Measurements from ENCODE around the gene FBXW7.

DNA sequence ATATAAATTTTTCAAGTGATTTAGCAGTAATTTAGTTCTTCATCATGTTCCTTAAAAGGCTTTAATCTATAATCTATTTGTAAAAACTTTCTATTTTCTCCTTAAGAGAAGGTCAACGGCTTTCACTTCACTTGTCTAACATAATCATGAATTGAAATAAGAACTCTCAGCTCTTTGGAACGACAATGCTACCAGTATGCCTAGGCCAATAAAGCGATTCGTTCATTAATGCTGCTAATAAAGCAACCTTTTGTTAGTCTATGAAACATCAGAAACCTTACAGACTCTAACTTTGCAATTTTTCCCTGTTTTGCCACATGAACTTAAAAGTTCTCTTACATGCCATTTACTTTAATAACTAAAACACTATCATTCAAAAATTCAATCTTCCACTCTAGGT is 47.6 kb downstream of the FBXW7 start:
- TF ChIP-seq, protein P1, sequence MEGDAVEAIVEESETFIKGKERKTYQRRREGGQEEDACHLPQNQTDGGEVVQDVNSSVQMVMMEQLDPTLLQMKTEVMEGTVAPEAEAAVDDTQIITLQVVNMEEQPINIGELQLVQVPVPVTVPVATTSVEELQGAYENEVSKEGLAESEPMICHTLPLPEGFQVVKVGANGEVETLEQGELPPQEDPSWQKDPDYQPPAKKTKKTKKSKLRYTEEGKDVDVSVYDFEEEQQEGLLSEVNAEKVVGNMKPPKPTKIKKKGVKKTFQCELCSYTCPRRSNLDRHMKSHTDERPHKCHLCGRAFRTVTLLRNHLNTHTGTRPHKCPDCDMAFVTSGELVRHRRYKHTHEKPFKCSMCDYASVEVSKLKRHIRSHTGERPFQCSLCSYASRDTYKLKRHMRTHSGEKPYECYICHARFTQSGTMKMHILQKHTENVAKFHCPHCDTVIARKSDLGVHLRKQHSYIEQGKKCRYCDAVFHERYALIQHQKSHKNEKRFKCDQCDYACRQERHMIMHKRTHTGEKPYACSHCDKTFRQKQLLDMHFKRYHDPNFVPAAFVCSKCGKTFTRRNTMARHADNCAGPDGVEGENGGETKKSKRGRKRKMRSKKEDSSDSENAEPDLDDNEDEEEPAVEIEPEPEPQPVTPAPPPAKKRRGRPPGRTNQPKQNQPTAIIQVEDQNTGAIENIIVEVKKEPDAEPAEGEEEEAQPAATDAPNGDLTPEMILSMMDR (conservative IDR thresholded peaks at IDR 0.05) = no peak
- no peak for TF ChIP-seq ZFX (IDR thresholded peaks at IDR 0.05)

Measured in C4-2B (cell line).